GM19324 (cell line): ENCODE results near the gene NBPF15.
A peak's percentile ranks its signal among the peaks of the same experiment; 100 is the strongest.
"Not testable (repeated sequence)": the region's sequence is repeated elsewhere in the genome, so short reads cannot be mapped to it uniquely, and the experiment has no call there.

ENCODE experiments used
- ATAC-seq: cut with Tn5 transposase; IDR thresholded peaks from one replicate; pipeline ENCODE4 v1.9.1; 2021; ENCODE audit warnings: mild to moderate bottlenecking, moderate library complexity; ENCODE audit not compliant: unreplicated experiment, low FRiP score

The NBPF15 gene

DNA sequence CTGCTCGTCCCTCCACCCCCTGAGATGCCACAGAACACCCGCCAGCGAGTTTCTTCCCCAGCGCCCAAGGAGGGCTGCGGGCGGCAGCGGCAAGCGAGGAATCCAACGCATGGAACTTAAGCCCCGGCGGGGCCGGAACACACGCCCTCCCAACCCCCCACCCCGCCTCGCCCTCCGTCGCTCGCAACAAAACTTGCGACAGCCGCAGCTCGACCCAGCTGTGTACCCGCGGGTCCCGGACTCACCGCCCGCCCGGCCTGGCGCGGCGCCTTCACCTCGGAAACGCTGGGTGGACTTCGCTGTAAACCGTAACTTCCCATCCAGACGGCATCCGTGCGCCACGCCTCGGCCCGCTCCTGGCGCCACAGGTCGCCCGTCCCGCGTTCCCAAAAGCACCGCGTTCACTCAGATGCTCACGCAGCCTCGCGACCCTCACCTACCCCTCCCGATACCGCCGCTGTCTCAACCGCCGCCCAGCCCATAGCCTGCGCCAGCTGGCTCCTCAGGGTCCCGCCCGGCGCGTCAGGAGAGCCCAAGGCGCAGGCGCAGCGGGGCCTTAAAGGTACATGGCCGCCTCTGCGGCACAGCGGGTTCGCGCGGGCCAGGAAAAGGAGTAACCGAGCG, at the start of gene NBPF15:
TSS of gene NBPF15 (minus strand) at position 534 of the 624 bp plus-strand sequence. CDS start 21,666 bp downstream, outside the sequence.
- ATAC-seq = peak; percentile 97

DNA sequence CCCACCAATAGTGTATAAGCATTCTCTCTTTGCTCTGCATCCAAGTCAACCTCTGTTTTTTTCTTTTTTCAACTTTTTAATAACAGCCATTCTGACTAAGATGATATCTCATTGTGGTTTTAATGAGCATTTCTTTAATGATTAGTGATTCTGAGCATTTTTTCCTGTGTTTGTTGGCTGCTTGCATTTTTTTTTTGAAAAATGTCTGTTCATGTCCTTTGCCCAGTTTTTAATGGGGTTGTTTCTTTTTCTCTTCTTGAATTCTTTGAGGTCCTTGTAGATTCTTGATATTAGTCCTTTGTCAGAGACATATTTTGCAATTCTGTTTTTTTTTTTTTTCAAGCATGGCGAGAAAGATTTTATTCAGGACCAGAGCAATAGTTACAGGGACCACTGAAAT, 35.0 kb upstream of the NBPF15 start:
- not testable (repeated sequence) for ATAC-seq

- ATAC-seq = not testable (repeated sequence)
Measured at GRCh38 chr1:144494130-144494529, 32.7 kb upstream of the NBPF15 start.

DNA sequence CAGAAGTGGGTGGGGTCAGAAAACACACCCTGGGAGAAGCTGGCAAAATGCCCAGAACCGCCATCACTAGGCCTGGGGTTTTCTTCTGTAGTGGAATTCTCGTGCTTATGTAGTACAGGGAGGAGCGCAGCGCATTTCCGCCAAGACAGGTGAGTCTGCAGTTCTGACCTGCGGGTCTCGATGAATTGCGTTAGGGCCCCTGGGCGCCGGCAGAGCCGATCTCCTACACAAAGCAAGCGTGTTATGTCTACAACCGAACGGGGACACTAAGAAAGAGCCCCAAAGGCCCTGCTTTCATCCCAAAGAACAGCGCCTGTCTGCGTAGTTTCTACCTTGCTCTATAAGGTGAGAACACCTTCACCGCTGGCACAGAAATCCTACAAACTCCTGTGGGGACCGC, 28.9 kb upstream of the NBPF15 start:
- ATAC-seq = not testable (repeated sequence)

- not testable (repeated sequence) for ATAC-seq
Measured at GRCh38 chr1:144487002-144487401, 25.5 kb upstream of the NBPF15 start.

DNA sequence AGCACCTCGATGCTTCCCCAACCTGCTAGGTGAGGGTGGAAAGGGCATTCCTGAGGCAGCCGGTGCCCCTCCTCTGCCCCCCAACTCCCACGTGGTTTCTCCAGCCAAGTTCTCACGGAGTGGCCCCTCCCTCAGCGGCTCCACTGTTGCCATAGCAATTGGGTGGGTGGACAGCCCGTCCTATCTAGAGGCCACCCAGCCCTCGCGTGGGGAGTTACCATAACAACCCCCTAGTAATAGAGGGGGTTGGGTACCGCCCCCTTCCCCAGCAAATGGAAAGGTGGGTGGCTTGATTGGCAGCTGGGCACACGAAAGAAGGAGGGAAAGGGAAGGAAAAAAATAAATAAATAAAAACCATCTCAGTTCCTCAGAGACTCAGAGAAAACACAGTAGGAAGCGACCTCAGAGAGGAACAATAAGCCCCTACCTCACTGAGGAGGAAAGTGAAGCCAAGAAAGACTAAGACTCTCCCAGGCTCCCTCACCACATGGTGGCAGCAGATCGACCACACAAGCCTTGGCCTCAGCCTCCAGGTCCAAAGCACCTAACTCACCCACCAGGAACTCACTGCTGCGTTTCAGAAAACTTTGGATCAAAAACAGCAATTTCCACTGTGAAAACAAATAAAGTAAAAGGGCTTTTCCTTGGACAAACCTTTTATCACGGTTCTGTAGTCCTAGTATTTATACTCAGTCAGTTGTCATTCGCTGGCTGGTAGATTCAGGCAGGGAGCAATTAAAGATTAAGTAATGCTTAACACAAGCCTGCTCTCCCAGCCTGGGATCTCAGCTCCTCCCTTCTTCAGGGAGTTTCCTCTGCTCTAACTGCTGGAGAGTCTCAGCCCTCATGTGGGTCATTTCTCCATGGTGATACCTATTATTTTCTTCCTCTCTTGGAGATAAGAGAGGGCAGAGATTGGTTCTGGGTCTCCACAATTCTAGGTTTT, 23.9 kb upstream of the NBPF15 start:
- ATAC-seq = not testable (repeated sequence)

DNA sequence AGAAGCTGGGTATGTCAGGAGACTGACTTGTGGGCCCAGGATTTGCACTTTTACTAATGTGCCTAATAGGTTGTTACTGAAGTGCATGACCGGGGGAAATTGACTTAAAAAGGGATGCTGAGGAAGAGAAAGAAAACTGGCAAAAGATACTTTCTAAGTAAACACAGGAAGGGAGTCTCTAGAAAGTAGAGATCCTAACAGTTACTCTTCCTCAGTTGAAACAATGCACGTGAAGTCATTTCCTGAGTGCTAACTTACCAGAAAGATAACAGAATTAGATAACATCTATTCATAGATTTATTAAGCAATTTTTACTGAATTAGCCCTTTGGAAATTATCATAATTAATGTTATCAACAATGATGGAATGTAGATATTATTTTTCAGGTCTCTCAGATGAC, 12.4 kb upstream of the NBPF15 start:
- not testable (repeated sequence) for ATAC-seq

- not testable (repeated sequence) for ATAC-seq
Measured at GRCh38 chr1:144471434-144471833, 10.0 kb upstream of the NBPF15 start.

- ATAC-seq = not testable (repeated sequence)
Measured at GRCh38 chr1:144461778-144462177, 309 bp upstream of the NBPF15 start.

DNA sequence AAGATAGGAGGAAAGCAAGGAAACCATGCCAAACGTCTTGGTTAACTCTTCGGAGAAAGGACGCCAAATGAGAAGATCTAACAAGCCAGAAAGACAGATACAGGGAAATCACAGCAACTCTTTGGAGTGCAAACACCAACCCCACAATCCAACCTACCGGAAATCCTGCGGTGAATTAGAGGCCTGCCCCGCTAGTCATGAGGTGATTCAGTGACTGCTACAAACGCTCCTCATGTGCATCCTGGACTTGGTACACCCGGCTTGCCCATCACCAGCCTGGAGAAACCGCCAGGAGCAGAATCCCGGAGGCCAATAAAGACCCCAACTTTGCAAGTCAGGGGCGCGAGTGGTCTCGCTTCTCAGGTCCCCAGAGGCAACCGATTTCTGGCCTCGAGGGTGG, 783 bp downstream of the NBPF15 start:
- ATAC-seq = not testable (repeated sequence)

DNA sequence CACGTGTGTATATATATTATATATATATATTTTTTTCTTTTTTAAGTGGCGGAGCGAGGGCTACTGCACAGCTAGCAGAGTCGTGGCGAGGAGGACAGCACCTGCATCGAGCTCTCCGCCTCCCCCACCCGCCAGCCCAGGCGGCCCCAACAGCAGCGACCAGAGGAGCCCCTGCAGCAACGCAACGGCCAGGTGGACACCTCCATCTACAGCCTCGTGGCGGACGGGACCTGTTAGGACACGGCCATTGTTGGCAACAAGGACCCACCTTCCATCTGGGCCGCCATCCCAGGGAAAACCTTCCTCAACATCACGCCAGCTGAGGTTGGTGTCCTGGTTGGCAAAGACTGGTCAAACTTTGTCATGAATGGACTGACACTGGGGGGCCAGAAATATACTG, 19.1 kb downstream of the NBPF15 start:
- ATAC-seq = not testable (repeated sequence)

GRCh38 chr1:144439737-144440136, 21.7 kb downstream of the NBPF15 start:
- ATAC-seq = not testable (repeated sequence)

- not testable (repeated sequence) for ATAC-seq
Measured at GRCh38 chr1:144418891-144419694, 42.4 kb downstream of the NBPF15 start.

DNA sequence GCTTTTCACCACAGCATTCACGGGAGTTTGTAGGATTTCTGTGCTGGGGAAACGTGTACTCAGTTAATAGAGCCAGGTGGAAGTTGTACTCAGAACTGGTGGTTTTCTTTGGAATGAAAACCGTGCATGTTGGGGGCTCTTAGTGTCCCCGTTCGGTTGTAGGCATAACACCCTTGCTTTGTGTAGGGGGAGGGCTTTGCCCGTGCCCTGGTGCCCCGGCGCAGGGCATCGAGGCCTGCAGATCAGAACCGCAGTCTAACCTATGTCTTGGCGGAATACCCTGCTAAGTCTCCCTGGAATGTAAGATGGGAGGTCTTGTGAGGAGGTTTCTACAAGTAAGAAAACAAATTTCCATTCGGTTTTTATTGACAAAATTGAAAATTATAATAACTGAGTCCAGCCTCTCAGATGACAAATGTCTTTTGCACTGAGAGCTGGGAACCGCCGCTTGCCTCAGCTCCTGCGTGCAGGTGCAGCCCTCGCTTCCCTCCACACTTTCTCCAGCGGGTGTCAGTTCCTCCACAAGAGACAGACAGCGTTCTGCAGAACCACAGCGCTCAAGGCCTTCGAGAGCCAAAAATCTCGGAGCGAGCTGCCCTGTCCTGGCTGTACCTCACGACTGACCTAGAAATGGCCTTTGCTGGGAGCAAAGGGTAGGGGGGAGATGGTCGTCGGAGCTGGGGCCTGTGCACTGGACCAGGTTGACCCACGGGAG, 47.9 kb downstream of the NBPF15 start:
- peak; percentile 13 for ATAC-seq

GRCh38 chr1:144412491-144413403, 48.7 kb downstream of the NBPF15 start:
- ATAC-seq = peak; percentile 81

GRCh38 chr1:144412068-144412471, 49.4 kb downstream of the NBPF15 start:
- ATAC-seq = peak; percentile 76

DNA sequence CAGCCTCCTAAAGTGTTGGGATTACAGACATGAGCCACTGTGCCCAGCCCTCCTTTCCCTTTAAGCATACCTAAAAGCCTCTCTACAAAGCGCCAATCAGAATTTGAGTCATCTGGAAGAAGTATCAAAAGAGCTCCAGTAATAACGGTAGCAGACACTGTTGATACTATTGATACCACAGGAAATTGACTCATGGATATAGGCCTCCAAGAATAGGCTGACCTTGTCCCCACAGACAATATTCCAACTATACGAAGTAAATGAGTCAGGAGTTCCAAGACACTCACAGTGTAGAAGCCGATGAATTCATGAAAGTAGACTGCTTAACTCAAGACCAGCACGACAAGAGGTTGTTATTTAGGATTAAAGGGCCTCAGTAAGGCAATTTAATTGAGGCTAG, 58.7 kb downstream of the NBPF15 start:
- ATAC-seq = not testable (repeated sequence)

GRCh38 chr1:144371651-144372050, 89.8 kb downstream of the NBPF15 start:
- not testable (repeated sequence) for ATAC-seq
